ENCODE data around the gene VWA8. TPM values are rescaled to one million over a fixed set of nuclear protein-coding genes. Genes with fewer than 3 reads are reported as not detected.

The VWA8 gene
- total RNA-seq, 2 experiments from 2014 or later, result 18.6 to 21.1 TPM

GRCh38 chr13:41613984-41614661 is 346.8 kb downstream of the VWA8 start:
- Mint-ChIP-seq H3K27ac (no peak overlapping the region), H3K36me3 (peaks cover 17% of the 10 kb centered on the region)
- POLR2A ChIA-PET, result no interaction called here

GRCh38 chr13:41613471-41613870 is 347.4 kb downstream of the VWA8 start:
- DNase-seq, result no peak
- Mint-ChIP-seq H3K27ac (no peak overlapping the region), H3K9me3 (no peaks in the 10 kb centered on the region), H3K4me3 (no peak overlapping the region), H3K27me3 (no peaks in the 10 kb centered on the region), H3K4me1 (no peaks in the 10 kb centered on the region), H3K36me3 (peaks cover 16% of the 10 kb centered on the region)
- POLR2A ChIA-PET, result no interaction called here
- ATAC-seq (ENCODE audit: low read depth), result no peak

More at GRCh38 chr13:41613984-41614661, 346.8 kb downstream of the VWA8 start:
- H3K9me3 Mint-ChIP-seq, result peaks cover 2% of the 10 kb centered on the region
- no peak overlapping the region for H3K4me3 Mint-ChIP-seq
- ATAC-seq (ENCODE audit: low read depth), result no peak
- H3K27me3 Mint-ChIP-seq, result no peaks in the 10 kb centered on the region
- no peak for DNase-seq
- H3K4me1 Mint-ChIP-seq, result no peaks in the 10 kb centered on the region

- H3K9me3 Mint-ChIP-seq, result no peaks in the 10 kb centered on the region
- ATAC-seq (ENCODE audit: low read depth), result no peak
- no peak for DNase-seq
- H3K4me3 Mint-ChIP-seq, result no peak overlapping the region
- H3K36me3 Mint-ChIP-seq, result peaks cover 16% of the 10 kb centered on the region
- H3K27ac Mint-ChIP-seq, result no peak overlapping the region
- H3K4me1 Mint-ChIP-seq, result no peaks in the 10 kb centered on the region
- POLR2A ChIA-PET, result no interaction called here
- no peaks in the 10 kb centered on the region for H3K27me3 Mint-ChIP-seq
Observed at GRCh38 chr13:41611385-41611784, 349.5 kb downstream of the VWA8 start.

- Mint-ChIP-seq H3K4me1 (no peaks in the 10 kb centered on the region), H3K9me3 (no peaks in the 10 kb centered on the region), H3K27ac (no peak overlapping the region), H3K27me3 (no peaks in the 10 kb centered on the region), H3K4me3 (no peak overlapping the region), H3K36me3 (peaks cover 22% of the 10 kb centered on the region)
- DNase-seq (no peak), ATAC-seq (ENCODE audit: low read depth) (no peak)
- POLR2A ChIA-PET, result no interaction called here
Observed at GRCh38 chr13:41610404-41610803, 350.5 kb downstream of the VWA8 start.

- DNase-seq (no peak), ATAC-seq (ENCODE audit: low read depth) (no peak)
- Mint-ChIP-seq H3K36me3 (peaks cover 26% of the 10 kb centered on the region), H3K27ac (no peak overlapping the region), H3K4me1 (no peaks in the 10 kb centered on the region), H3K9me3 (no peaks in the 10 kb centered on the region), H3K27me3 (no peaks in the 10 kb centered on the region), H3K4me3 (no peak overlapping the region)
- POLR2A ChIA-PET, result no interaction called here
Observed at GRCh38 chr13:41609828-41610227, 351.1 kb downstream of the VWA8 start.

GRCh38 chr13:41608839-41609177 is 352.1 kb downstream of the VWA8 start:
- DNase-seq, result no peak
- Mint-ChIP-seq H3K27ac (no peak overlapping the region), H3K4me3 (no peak overlapping the region), H3K36me3 (peaks cover 25% of the 10 kb centered on the region), H3K4me1 (no peaks in the 10 kb centered on the region), H3K9me3 (no peaks in the 10 kb centered on the region), H3K27me3 (no peaks in the 10 kb centered on the region)
- no peak for ATAC-seq (ENCODE audit: low read depth)
- POLR2A ChIA-PET, result no interaction called here

- H3K4me3 Mint-ChIP-seq, result no peak overlapping the region
- no peaks in the 10 kb centered on the region for H3K4me1 Mint-ChIP-seq
- H3K27ac Mint-ChIP-seq, result no peak overlapping the region
- no peak for DNase-seq
- H3K27me3 Mint-ChIP-seq, result no peaks in the 10 kb centered on the region
- H3K9me3 Mint-ChIP-seq, result no peaks in the 10 kb centered on the region
- H3K36me3 Mint-ChIP-seq, result peaks cover 26% of the 10 kb centered on the region
- POLR2A ChIA-PET, result no interaction called here
- no peak for ATAC-seq (ENCODE audit: low read depth)
Observed at GRCh38 chr13:41608111-41608838, 352.6 kb downstream of the VWA8 start.

GRCh38 chr13:41606646-41607045 is 354.3 kb downstream of the VWA8 start:
- no peaks in the 10 kb centered on the region for H3K4me1 Mint-ChIP-seq
- DNase-seq (no peak), ATAC-seq (ENCODE audit: low read depth) (no peak)
- H3K36me3 Mint-ChIP-seq, result peaks cover 28% of the 10 kb centered on the region
- H3K27me3 Mint-ChIP-seq, result no peaks in the 10 kb centered on the region
- H3K9me3 Mint-ChIP-seq, result no peaks in the 10 kb centered on the region
- no peak overlapping the region for H3K4me3 Mint-ChIP-seq
- POLR2A ChIA-PET, result no interaction called here
- no peak overlapping the region for H3K27ac Mint-ChIP-seq

- Mint-ChIP-seq H3K4me1 (peaks cover 1% of the 10 kb centered on the region), H3K4me3 (no peak overlapping the region), H3K36me3 (peaks cover 35% of the 10 kb centered on the region), H3K9me3 (no peaks in the 10 kb centered on the region), H3K27me3 (no peaks in the 10 kb centered on the region), H3K27ac (no peak overlapping the region)
- ATAC-seq (ENCODE audit: low read depth) (no peak), DNase-seq (no peak)
- POLR2A ChIA-PET, result no interaction called here
Observed at GRCh38 chr13:41605319-41606285, 355.3 kb downstream of the VWA8 start.

GRCh38 chr13:41603917-41604316 is 357.0 kb downstream of the VWA8 start:
- Mint-ChIP-seq H3K4me1 (peaks cover 1% of the 10 kb centered on the region), H3K27ac (no peak overlapping the region), H3K4me3 (no peak overlapping the region), H3K9me3 (no peaks in the 10 kb centered on the region), H3K27me3 (no peaks in the 10 kb centered on the region), H3K36me3 (peaks cover 34% of the 10 kb centered on the region)
- POLR2A ChIA-PET, result no interaction called here
- no peak for DNase-seq
- no peak for ATAC-seq (ENCODE audit: low read depth)

GRCh38 chr13:41601718-41602445 is 359.0 kb downstream of the VWA8 start:
- POLR2A ChIA-PET, result no interaction called here
- Mint-ChIP-seq H3K36me3 (peaks cover 37% of the 10 kb centered on the region), H3K27ac (no peak overlapping the region), H3K9me3 (no peaks in the 10 kb centered on the region), H3K4me3 (no peak overlapping the region), H3K27me3 (no peaks in the 10 kb centered on the region), H3K4me1 (peaks cover 1% of the 10 kb centered on the region)
- ATAC-seq (ENCODE audit: low read depth), result no peak
- DNase-seq, result no peak

GRCh38 chr13:41599619-41600018 is 361.3 kb downstream of the VWA8 start:
- no peaks in the 10 kb centered on the region for H3K27me3 Mint-ChIP-seq
- H3K27ac Mint-ChIP-seq, result no peak overlapping the region
- H3K4me1 Mint-ChIP-seq, result peaks cover 7% of the 10 kb centered on the region
- POLR2A ChIA-PET, result no interaction called here
- H3K9me3 Mint-ChIP-seq, result no peaks in the 10 kb centered on the region
- H3K4me3 Mint-ChIP-seq, result no peak overlapping the region
- ATAC-seq (ENCODE audit: low read depth), result no peak
- H3K36me3 Mint-ChIP-seq, result peaks cover 25% of the 10 kb centered on the region
- no peak for DNase-seq

GRCh38 chr13:41597348-41598041 is 363.4 kb downstream of the VWA8 start:
- no peaks in the 10 kb centered on the region for H3K9me3 Mint-ChIP-seq
- peaks cover 7% of the 10 kb centered on the region for H3K4me1 Mint-ChIP-seq
- H3K36me3 Mint-ChIP-seq, result peaks cover 22% of the 10 kb centered on the region
- DNase-seq (no peak), ATAC-seq (ENCODE audit: low read depth) (no peak)
- H3K27ac Mint-ChIP-seq, result no peak overlapping the region
- POLR2A ChIA-PET, result no interaction called here
- H3K27me3 Mint-ChIP-seq, result no peaks in the 10 kb centered on the region
- no peak overlapping the region for H3K4me3 Mint-ChIP-seq

Data from activated naive CD8-positive, alpha-beta T cell treated with anti-CD3 and anti-CD28 coated beads, Interleukin-2, amount 10 ng/mL, durations not matched to agents 7 days and 5 days (primary cell).